GM21423 (cell line): ENCODE results near the gene RMRP.
A peak's percentile ranks its signal among the peaks of the same experiment; 100 is the strongest.
"Not testable (repeated sequence)": the region's sequence is repeated elsewhere in the genome, so short reads cannot be mapped to it uniquely, and the experiment has no call there.

Source experiments
- ATAC-seq: cut with Tn5 transposase; IDR thresholded peaks from one replicate; pipeline ENCODE4 v1.9.1; 2021; ENCODE audit warnings: mild to moderate bottlenecking, moderate library complexity; ENCODE audit not compliant: unreplicated experiment

RMRP gene

GRCh38 chr9:35615981-35616680 is 41.7 kb downstream of the RMRP start:
- no peak for ATAC-seq

GRCh38 chr9:35612843-35613242 is 45.0 kb downstream of the RMRP start:
- ATAC-seq = no peak

DNA sequence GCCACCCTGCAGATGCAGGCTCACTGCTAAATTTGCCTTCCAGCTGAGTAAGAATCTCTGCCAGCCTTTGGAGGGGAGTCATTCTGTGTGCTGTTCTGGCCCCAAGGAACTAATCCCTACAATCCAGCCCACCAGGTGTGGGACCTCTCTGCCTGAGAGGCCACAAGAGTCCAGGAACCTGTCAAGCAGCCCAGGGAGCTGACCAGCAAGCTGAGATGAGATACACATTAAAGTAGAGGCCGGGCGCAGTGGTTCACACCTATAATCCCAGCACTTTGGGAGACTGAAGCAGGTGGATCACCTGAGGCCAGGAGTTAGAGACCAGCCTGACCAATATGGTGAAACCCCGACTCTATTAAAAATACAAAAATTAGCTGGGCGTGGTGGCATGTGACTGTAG is 45.8 kb downstream of the RMRP start:
- not testable (repeated sequence) for ATAC-seq

DNA sequence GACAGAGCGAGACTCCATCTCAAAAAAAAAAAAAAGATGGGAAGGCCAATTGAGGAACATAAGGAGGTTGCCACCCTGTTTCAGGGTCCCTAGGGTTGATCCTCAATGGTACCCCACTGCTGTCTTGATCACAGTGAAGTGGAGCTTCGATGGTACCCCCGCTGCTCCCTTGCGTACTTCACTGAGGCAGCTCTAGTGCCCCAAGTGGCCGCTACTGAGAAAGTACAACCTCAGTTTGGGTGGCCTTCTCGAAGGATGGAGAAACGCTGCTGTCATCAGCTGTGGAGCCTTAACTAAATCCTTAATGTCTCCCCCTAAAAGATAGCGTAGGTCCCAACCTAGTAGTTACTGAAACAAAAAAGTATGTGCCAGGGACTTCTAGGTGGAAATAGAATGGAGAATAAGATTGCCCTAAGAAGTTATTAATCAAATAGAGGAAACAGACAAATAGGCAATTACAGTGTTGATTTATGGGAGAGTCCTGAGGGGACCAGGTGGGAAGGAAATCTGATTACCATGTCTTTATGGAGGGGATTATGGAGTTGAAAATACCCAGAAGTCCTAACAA is 46.5 kb downstream of the RMRP start:
- ATAC-seq = peak; percentile 47

DNA sequence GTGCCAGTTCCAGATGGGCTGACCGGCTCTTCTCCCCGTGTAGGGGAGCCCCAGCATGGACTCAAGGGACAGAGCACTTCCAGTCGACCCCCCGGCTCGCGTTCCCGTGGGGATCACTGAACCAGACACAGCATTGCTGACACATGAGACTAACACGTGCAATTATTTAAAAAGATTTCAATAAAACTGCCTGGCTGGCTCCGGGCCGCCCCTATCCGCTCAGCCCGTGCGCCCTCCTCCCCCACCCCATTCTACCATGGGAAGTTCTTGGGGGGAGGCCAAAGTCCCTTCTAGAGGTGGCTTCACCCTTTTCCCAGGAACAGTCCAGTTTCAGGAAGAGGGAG is 48.0 kb downstream of the RMRP start:
- no peak for ATAC-seq

GRCh38 chr9:35609001-35609819 is 48.6 kb downstream of the RMRP start:
- no peak for ATAC-seq

- ATAC-seq = no peak
These were observed 49.6 kb downstream of the RMRP start for GRCh38 chr9:35608221-35608620.
